Activated T-helper 9 cell treated with anti-CD3 and anti-CD28 coated beads, Interleukin-2, amount 50 U/mL, for 16 hours (primary cell): ENCODE measurements around the gene ACAP1.

ENCODE experiments used
- DNase-seq: peaks from one replicate; pipeline ENCODE4 v3.0.0-alpha.2; 2020; ENCODE audit warnings: low read depth

The ACAP1 gene

DNA sequence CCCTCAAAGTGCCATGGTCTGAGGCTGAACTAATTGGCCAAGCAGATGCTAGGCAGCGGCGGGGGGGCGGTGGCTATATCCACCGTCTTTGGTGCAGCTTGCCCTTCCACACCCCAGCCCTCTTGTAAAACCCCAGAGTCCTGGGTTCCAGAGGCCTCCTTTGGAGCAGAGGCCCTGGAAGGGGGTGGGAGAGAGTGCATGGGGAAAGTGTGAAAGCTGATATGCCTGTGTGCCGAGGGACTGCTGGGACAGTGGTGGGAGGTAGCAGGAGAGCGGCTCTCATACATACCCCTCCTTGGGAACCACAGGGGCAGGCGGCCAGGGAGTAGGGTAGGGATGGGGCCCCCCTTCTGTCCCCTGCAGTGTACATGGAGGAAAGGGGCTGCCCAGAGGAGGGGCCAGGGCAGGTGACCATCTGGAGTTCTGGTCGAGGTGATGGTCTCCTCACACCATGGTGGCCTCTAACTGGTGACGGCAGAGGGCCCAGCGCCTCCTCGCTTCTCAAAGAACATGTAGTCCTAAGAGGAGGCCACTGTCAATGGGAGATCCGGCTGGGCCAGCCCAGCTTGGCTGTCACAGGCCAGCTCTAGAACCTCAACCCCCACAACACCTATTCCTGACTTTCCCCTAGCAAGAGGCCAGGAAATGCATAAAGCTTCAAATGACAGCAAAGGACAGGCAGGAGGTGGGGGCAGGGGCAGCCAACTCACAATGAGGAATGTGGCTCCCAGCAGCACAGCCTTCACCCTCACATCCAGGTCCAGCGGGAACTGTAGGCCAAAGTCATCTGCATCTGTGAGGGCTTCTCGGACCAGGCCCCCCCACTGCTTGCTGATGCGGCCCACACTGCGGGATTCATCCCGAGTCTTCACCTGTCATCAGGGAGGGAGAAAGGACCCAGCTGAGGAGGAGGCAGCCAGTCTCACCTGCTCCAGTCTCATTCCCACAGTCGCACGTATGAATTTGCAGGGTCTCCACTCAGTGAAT, 53.9 kb downstream of the ACAP1 start:
- no peak for DNase-seq

DNA sequence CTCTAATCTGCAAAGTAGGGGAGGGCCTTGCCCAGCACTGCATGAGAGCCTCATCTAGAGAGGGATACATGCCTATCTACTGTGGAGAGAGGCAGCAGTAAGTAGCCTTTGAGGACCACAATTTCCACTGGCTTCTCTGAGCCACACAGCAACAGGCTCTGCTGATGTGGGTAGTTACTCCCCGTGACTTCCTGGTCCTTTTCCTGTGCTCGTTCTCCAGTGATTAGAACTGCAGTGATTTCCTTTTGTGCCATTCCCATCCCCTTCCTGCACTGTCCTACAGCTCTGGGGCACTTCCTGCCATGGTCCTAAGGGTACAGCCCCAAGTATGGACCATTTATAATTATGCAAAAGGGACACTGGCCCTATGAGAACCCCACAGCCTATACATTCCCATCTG, 55.0 kb downstream of the ACAP1 start:
- no peak for DNase-seq

GRCh38 chr17:7392696-7393612, 56.6 kb downstream of the ACAP1 start:
- DNase-seq, result no peak

DNA sequence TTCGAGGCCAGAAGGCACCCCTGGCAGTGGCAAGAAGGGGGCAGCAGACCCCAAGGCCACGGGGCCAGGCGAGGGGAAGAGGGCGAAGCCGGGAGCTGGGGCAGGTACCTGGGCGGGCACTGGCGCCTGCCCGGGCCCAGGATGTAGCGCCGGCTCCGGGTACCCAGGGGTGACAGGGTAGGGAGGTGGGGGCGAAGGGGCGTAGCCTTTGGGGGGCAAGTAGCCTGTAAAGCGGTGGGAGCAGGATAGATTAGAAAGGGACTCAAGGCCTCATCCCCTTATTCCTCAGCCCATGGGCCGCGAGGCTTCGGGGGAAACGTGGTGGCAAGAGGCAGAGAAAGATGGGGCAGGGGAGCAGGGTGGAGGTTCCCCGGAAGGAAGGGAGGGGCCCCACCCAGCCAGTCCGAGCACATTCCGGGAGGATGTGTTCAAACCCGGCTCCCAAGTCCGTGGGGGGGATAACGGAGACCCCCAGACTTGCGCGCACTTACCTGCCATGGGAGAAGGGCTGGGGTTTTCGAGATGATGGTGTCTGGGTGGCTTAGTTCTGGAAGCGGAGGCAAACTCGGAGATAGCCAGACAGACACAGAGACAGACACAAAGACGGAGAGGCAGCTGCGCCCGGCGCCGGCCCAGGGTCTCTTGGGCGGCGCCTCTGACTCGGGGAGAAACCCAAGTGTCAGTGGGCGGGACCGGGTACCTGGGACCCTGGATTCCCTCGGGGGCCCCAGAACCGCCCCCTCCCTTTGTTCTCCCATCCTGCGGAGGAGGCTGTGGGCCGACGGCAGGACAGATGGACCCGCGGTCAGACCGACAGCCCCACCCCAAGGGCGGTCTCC, 57.5 kb downstream of the ACAP1 start:
- DNase-seq, result peak; percentile 45

DNA sequence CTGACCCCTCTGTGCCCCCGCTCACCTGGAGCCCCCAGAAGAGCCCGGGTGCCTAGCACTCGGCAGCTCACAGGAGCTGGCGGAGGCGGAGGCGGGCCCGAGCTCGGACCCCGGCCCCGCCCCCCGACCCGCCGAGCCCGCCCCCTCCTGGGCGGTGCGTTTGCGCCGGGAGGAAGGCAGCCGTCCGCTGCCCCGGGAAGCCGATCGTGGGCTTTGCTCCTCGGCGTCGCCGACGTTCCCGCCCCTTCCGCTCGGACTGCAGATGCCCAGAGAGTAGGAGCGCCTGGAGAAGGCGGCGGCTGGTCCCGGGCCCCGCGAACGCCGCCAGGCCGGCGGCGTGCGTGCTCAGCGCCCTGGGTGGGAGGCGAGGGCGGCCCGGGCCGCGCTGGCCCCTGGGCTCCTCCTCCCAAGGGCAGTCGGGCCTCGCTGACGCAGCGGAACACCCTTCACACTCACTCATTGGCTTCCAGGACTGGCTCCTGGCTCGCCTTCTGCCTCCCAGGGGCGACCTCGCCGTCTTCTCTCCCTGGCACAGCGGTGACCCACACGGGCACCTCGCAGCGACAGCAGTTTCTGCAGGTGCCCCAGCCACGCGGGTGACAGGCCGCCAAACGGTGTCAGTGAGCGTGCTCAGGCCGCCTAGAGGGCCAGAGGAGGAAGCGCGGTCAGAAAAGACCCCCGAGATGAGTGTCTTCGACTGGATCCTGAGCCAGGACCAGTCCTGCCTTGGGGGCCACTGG, 58.3 kb downstream of the ACAP1 start, which contains the start of gene PLSCR3:
Gene PLSCR3 (minus strand): TSS at position 74 of the 740 bp plus-strand sequence. CDS start 415 bp downstream, outside the sequence.
- peak; percentile 74 for DNase-seq

DNA sequence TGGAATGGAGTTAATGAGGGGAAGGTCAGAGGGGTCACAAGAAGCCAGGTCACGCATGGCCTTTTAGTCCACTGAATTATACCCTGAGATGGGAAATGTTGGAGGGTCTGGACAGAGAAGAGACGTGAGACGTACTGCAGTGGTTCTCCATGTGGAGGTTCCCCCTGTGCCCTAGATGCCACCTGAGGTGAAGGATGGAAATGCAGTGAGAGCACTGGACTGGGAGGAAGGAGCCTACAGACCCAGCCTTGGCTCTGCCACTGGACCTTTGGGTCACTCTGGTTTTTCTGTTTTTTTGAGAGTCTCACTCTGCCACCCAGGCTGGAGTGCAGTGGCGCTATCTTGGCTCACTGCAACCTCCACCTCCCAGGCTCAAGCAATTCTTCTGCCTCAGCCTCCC, 59.8 kb downstream of the ACAP1 start:
- DNase-seq, result no peak

DNA sequence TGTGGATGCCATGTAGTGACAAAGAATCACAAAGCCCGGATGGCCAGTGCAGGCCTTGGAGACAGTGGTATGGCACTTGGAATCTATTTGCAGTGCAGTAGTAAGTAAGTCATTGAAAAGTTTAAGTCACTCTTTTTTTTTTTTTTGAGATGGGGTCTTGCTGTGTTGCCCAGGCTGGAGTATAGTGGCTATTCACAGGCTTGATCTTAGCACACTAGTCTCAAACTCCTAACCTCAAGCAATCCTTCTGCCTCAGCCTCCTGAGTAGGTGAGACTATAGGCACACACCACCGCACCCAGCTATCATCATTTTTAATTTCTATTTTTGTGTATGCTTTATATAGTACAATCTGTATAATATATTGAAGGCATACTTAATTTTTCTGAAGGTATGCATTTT, 62.3 kb downstream of the ACAP1 start:
- no peak for DNase-seq
